Testis (tissue), 2 donors: ENCODE results near the gene MAMDC2.

Experiments used
- POLR2A ChIP-seq: fragments of 450-650 bp; IDR thresholded peaks from one replicate; pipeline ENCODE4 v1.6.1; 2017; ENCODE audit warnings: antibody characterized with exemption, mild to moderate bottlenecking, moderate library complexity
- TF ChIP-seq, protein P1 (sequence below), 3 experiments: fragments of 450-650 bp in 2 of 3; fragments of 200-600 bp in 1 of 3; sonication (generic) in 1 of 3; IDR thresholded peaks; one replicate each; pipeline ENCODE4 v1.5.1; 2016 to 2019; ENCODE audit warnings: antibody characterized with exemption in 3 of 3, mild to moderate bottlenecking in 2 of 3, moderate library complexity in 1 of 3

DNA sequence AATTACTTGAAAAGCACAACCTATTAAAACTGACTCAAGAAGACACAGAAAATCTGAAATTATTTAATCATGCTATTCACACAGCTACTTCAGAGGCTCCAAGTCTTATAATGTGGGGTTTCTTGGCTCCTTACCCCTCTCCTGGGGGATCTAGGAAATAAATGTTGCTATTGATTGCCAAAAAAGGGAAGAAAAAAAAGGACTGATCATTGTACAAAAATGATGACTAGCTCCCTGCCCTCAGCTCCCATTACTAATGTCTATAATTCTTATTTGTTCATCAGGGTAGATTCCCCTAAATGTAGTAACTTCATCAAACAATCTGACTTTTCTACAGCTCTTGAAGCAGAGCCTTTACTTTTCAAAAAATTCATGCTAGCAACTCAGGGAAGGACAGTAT, 211.8 kb downstream of the MAMDC2 start:
- no peak for TF ChIP-seq POLR2A
- TF ChIP-seq, protein P1, sequence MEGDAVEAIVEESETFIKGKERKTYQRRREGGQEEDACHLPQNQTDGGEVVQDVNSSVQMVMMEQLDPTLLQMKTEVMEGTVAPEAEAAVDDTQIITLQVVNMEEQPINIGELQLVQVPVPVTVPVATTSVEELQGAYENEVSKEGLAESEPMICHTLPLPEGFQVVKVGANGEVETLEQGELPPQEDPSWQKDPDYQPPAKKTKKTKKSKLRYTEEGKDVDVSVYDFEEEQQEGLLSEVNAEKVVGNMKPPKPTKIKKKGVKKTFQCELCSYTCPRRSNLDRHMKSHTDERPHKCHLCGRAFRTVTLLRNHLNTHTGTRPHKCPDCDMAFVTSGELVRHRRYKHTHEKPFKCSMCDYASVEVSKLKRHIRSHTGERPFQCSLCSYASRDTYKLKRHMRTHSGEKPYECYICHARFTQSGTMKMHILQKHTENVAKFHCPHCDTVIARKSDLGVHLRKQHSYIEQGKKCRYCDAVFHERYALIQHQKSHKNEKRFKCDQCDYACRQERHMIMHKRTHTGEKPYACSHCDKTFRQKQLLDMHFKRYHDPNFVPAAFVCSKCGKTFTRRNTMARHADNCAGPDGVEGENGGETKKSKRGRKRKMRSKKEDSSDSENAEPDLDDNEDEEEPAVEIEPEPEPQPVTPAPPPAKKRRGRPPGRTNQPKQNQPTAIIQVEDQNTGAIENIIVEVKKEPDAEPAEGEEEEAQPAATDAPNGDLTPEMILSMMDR (IDR thresholded peaks at IDR 0.05), result no peak
